Measurements from ENCODE around the gene VIL1.

- TF ChIP-seq ZNF274 (IDR thresholded peaks at IDR 0.05; ENCODE audit: low read depth, low read length) (no peak), YY1 (IDR thresholded peaks at IDR 0.05; ENCODE audit: insufficient read depth, insufficient read length) (no peak)
Measured at GRCh38 chr2:218370410-218371063, 48.4 kb upstream of the VIL1 start.
